DMS153 treated with DMSO at 0.1 percent for 48 hours (cell line): Measurements from ENCODE around the gene KRT71.
"Not testable (repeated sequence)": the region's sequence is repeated elsewhere in the genome, so short reads cannot be mapped to it uniquely, and the experiment has no call there.

Source experiments
- DNase-seq: peaks from one replicate; lab custom pipeline; 2025; ENCODE audit not compliant: unreplicated experiment; lab: John Stamatoyannopoulos, UW

Gene KRT71

DNA sequence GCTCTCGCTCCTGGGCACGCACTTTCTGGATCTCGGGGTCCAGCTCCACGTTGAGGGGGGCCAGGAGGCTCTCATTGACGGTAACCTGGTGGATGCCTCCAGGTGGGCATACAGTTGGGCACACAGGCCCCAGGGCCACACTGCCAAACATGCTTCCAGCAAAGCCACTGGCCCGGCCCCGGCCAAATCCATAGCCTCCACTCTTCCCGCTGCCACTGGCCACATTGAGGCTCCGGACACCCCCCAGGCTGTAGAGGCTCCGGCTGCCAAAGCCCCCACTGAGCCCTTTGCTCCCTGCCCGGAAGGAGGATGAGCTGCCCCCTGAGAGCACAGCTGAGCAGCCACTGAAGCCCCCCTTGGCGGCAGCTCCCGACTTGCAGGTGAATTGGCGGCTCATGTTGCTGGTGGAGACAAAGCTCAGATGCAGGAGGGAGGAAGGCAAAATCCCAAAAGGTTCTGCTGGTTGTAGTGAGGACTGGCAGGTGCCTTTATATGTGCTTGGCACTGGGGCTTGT lies at the start of gene KRT71:
TSS of gene KRT71 (minus strand) at position 465 of the 515 bp plus-strand sequence. CDS start at position 397, 68 bp downstream.
- DNase-seq = no peak

DNA sequence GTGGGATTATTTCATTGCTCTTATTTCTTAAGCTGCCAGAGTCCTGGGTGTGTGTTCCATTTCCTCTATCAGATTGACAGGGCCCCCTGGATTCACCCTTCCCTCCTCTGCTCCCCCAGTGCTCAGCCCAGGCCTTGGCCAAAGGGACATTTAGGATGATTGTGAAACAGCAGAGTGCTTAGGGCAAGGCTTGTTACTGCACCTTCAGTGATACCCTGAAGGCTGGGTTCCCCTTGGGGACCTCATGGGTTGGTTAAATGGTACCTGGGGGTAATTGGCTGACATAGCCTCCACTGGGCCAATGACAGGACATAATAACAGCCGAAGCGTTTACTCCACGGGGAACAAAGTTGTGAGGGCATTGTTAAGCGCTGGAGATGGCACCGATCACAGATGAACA lies 49.6 kb upstream of the KRT71 start:
- no peak for DNase-seq

DNA sequence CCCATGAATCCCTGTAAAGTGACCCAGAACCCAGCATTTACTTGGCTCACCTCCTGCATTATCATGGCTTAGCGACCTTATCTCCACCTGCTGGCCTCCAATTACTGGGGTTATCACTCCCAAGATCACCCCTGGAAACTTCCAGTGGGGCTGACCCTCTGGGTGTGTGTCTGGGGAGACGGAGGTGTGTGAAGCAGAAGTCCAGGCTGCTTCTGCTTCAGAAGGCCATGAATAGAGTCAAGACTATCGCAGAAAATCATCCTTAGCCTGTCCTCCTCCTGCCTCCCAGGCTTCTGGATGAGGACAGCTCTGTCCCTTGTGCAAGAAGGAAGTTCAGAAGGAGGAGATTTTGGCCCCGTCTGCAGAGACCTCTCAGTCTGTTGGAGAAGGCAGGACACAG lies 48.7 kb upstream of the KRT71 start:
- DNase-seq = no peak

DNA sequence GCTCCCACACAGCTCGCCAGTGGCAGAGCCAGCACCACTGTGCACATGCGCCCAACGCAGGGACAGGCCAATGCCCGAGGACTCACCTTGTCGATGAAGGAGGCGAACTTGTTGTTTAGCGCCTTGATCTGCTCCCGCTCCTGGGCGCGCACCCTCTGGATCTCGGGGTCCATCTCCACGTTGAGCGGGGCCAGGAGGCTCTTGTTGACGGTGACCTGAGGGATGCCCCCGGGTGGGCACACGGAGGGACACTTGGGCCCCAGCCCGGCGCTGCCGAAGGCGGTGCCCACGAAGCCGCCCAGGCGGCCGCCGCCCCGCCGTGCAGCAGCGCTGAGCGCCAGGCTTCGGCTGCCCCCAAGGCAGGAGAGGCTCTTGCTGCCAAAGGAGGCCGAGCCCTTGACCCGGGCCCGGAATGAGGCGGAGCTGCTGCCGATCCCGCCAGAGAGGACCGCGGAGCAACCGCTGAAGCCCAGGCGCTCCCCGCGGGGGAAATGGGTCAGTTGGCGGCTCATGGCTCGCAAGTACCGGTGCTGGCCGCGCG lies 48.1 kb upstream of the KRT71 start, which contains the start of gene KRT72:
TSS of gene KRT72 (minus strand) at position 523 of the 541 bp plus-strand sequence. CDS start at position 512, 11 bp downstream.
- DNase-seq = no peak

DNA sequence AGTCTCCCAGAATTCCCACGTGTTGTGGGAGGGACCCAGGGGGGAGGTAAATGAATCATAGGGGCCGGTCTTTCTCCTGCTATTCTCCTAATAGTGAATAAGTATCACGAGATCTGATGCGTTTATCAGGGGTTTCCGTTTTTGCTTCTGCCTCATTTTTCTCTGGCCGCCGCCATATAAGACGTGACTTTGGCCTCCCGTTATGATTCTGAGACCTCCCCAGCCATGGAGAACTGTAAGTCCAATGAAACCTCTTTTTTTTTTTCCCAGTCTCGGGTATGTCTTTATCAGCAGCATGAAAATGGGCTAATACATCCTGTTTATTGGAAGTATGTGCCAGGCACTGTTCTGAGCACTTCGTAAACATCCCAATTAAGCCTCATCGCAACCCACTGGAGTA lies 47.5 kb upstream of the KRT71 start:
- DNase-seq = no peak

DNA sequence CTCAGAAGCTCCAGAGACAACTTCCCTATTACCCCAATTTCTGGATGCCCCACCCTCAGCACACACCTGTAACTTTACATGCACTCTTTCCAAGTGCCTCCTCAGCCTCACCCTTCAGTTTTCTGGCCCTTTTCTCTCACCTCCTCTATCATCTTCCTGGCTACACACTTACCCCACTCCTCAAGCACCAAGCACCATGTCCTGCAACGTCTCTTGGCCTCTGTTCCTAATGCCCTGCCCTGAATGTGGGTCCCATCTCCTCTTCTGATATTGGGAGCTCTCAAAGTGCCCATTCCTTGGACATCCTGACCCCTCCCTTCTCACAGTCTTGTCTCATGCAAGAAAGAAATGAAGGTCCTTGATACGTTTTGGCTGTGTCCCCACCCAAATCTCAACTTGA lies 47.1 kb upstream of the KRT71 start:
- DNase-seq = no peak

DNA sequence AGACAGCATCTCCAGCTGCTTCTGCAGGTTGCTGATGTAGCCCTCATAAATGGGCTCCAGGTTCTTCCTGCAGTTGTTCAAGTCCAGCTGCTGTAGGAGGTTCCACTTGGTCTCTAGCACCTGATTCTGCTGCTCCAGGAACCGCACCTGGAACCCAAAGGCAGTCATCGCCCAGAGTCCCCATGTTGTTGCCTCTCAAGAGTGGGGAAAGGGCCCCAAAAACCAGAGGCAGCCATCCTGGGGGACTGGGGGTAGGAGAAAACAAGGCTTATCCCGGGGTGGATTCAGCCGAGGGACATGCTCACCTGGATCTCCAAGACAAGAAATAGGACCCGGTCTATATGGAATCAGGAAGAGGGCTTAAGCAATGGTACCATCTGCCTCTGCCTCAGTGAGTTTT lies 46.0 kb upstream of the KRT71 start:
- DNase-seq = no peak

DNA sequence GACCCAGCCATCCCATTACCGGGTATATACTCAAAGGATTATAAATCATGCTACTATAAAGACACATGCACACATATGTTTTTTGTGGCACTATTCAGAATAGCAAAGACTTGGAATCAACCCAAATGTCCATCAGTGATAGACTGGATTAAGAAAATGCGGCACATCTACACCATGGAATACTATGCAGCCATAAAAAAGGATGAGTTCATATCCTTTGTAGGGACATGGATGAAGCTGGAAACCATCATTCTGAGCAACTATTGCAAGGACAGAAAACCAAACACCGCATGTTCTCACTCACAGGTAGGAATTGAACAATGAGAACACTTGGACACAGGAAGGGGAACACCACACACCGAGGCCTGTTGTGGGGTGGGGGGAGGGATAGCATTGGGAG lies 41.3 kb upstream of the KRT71 start:
- not testable (repeated sequence) for DNase-seq

DNA sequence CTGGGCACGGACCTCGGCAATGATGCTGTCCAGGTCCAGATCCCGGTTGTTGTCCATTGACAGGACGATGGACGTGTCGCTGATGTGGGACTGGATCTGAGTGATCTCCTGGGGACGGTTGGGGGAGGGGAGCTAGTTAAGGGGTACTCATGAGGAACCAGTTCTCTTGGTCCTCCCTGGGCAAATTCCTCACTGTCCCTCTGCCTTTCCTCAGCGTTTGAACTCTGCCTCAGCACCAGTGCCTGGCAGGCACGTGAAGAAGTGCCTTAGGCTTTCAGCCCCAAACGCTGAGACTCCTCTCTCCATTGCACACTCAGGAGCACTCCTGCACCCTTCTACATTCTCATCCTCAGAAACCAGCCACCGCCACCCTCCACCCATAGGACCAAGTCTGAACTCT lies 38.6 kb upstream of the KRT71 start:
- no peak for DNase-seq

DNA sequence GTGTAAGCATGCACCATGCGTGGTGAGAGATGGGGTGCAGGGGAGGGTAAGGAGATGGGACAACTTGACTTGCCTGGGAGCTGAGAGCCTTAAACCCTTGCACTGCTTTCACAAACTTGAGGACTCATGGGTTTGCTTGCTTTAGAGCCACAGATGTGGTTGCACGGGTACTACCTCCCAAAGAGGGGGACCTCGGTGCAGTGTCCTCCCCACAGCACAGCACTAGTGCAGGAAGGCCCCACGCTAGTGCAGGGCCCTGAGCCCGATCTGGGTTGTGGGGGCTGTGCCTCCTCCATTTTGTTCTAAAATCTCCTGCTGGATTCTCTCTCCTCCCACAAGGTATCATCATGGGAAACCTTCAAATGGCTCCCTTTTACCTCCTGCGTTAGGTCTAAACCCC lies 37.1 kb upstream of the KRT71 start:
- no peak for DNase-seq

DNA sequence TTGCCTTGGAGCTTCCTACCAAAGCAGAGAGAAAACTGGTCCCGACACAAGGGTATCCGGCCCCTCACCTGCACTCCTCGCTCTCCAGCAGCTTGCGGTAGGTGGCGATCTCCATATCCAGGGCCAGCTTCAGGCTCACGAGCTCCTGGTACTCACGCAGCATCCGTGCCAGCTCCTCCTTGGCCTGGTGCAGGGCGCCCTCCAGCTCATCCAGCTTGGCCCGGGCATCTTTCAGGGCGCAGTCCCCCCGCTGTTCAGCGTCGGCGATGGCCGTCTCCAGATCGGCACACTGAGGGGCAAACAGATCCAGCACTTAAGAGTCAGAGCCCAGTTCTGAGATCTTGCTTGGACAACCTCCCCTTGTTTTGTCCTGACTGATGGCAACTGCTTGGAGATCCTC lies 34.6 kb upstream of the KRT71 start:
- DNase-seq = no peak

DNA sequence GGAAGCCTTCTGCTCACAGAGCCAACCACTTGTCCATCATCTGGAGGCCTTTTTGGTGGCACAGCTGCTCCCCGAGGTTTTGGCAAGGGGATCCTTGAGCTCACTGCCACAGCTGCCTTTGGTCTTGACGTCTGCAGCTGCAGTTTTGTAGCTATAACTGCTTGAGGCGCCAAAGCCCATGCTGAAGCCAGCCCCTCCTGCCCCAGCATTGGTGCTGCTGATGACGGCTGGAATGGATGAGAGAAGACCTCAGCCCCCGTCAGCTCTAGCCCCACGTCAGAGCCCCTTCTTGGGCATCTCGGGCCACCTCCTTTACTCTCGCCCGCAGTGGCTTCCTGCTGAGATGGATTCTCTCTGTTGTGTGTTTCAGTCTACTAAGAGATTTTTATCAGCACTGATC lies 33.0 kb upstream of the KRT71 start:
- DNase-seq = no peak

DNA sequence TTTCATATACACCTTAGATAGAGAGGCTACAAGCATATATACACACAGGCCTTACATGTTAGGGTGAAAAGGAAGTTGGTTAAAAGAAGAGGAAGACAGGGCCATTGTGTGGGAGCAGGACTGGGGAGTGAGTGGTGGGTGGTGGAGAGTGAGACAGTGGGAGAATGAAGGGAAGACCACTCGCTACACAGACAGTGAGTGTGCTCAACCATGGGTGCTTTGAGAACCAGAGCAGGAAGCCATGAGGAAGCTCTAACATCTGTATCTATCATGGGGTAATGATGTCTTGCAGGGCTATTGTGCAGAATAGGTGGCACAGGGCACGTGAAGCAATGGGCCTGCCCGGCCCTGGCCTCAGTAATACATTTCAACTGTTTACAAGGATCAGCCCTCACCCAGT lies 32.1 kb upstream of the KRT71 start:
- DNase-seq = no peak

DNA sequence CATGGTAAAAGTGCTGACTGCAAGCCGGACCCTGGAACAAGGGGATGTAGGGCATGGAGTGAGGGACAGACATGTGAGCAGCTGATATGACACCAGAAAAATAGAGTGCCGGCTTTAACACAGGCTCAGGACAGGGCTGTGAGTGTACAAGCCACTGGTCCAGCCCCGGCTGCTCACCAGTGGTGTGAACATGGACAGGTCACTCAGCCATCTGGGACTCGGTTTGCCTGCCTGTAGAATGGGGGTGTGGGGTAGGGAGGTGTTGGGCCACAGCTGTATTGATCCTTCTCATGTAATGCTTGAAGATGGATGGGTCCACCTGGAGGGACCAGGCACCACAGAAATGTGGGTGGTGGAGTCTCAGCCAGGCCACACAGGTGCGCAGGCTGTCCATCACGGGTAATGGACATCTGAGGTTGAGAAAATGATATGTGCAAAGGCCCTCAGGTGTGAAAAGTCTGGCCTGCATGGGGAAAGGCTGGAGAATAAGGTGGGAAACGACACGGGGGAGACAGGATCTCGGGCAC lies 31.3 kb upstream of the KRT71 start:
- no peak for DNase-seq

DNA sequence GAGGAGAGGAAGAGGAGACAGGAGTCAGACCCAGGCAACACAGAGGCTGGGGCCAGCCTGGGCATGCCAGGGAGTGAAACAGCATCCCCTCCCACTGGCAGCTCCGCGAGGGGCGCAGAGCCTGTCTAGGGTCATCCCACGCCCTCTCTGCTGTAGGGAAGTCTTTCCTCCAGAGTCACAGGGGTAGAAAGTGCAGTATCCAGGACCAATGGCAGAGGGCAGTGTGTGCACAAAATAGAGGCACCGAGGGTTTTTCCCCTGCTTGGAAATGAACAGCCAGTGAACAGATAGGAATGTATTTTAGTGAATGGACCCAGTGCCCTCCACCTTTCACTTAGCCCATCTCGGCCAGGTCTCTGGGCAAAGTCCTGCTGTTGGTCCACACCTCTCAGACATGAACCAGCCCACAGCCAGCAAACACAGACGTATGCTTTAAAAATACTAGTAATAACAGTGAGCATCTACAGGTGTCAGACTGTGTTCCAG lies 30.1 kb upstream of the KRT71 start:
- DNase-seq = peak; percentile 81

DNA sequence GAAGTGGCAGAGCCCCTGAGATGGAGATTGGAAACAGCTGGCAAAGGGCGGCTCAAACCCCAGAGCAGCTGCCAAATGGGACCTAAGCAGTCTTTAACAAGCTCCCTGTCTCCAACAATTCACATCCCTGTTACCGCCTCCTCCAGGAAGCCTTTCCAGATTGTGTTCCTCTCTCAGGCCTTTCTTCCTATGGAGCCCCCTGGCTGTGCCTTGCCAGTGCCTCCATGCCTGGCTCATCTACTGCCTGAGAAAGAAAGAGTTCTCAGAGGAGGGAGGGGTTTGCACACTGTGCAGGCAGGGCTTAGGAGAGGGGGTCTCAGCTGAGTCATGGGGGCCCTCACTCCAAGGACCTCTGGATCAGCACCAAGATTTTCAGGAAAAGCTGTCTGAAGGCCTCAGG lies 29.5 kb upstream of the KRT71 start:
- no peak for DNase-seq

DNA sequence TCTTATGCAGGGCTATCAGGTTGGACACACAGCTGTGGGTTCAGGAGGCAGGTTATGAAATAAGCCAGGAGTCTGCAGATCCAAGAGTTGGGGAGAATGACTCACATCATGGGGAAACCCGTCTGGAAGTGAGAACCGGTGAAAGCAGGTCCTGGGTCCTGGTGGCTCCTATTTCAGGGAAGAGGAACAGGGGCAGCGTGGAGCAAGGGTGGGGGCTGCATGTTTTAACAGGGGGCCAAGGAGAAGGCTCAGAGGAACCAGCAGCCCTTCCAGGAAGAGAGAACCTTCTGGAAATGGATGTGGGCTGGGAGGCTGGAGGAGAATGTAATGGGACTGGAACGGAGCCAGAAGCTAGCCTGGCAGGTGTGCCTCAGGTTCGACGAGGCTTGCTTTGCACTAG lies 28.5 kb upstream of the KRT71 start:
- peak; percentile 51 for DNase-seq

DNA sequence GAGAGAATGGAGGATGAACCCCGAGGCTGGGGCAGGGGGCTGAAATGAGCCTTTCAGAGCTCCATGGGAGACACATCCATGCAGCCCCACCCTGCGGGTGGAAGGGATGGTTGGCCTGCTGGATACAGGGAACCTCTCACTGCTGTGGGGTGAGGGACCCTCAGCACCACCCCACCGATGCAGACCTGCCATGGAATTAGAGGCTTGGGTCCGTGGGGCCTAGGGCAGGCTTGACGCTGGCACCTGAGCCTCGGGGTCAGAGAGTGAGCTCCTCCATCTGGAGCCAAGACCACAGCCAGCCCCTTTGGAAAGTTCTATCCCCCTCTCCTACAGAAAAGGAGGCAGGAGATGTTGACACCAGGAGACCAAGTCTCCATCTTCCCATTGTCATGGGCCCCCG lies 28.1 kb upstream of the KRT71 start:
- DNase-seq = no peak

DNA sequence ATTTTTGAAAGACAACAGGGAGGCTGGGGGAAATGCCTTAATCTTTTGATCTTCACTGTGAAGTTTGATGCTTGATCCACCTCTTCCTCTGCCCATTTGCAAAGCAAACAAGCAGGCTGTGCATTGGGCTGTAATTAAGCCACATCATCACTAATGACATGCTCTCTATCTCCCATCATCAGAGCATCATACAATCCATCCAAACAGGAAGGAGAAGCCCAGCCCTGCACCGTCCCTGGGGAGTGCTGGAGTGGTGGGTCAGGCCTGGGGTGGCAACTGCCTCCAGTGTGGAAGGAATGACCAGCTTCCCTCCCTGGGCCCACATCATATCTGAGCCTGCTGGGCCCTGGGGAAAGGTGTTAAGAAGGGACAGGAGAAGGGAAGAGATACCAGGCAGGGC lies 27.6 kb upstream of the KRT71 start:
- DNase-seq = peak; percentile 31

DNA sequence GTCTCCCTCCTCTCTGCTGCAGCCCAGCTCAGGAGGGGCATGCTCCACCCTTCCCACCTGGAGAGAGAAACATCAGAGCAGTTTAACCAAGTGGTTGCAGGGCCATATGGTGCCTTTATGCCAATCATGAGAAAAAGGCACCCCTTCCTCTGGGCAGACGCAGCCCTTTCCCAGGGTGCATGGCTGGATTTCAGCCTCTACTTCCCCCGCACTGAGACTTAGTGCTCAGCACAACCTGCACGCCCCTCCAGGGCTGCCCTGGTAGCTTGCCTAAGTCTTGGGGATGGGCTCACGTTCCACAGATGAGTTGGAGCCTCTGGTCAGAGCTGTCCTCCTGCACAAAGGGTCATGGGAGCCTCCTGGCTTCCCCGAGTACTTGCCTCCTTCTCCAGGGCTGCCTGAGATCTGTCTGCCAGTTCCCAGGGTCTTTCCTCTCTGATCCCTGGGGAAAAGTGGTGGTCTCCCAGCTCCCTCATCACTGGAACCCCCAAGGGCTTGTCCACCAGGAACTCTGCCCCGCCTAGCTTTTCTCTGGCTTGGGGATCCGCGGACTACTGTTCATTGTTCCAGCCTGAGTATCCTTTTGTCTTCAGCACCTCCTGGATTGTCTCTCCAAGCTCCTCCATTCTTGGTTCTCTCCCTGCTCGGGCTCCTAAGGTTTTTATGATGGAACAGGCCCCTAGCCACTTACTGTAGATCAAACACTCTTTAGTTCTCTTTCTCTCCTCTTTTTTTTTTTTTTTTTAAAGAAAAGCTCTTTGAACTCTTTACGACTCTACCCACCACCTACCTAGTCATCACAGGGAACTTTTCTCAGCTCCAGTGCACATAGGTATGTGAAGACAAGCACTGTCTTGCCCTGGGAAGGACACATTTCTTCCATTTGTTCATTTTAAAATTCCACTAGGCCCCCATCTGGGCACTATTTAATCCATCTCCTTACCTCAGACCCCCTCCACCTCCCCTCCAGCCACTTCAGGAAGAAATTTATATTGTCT lies 26.8 kb upstream of the KRT71 start:
- DNase-seq = no peak

DNA sequence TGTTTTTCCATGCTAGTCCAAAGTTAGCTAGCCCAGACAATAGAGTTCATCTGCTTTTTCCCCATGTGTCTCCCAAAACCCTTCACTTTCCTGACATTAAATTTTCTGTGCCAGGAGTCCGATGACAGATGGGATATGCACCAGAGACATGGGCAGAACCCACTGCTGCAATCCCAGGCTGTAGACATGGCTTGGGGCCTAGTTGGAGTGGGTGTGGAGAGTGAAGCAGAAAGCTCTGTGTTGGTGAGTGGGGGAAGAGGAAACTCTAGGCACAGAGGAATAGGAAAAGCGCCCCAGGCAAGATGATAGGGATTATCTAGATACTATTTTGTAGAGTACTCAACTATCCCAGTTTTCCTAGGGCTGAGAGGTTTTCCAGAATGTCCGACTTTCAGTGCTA lies 25.5 kb upstream of the KRT71 start:
- DNase-seq = no peak

DNA sequence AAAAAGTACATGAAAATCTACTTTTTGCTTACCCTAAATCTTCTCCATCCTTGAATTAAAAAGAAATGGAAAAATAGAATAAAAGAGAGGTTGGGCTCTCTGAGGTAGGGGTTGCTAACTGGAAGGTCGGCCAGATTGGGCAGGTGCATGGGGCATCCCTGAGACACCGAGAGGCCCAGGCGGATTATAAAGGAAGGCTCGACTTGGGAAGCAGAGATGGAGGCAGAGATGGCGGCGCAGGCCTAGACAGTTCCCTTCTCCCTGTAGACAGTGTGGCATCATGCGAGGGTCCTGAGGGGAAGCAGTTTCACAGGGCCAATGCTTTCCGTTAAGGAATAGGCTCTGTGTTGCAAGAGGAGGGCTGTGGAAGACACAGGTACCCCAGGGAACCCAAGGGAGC lies 24.4 kb upstream of the KRT71 start:
- DNase-seq = no peak
